ENCODE results near the gene CTNNBL1.
"Not testable (repeated sequence)": the region's sequence is repeated elsewhere in the genome, so short reads cannot be mapped to it uniquely, and the experiment has no call there.

Gene CTNNBL1, protein sequence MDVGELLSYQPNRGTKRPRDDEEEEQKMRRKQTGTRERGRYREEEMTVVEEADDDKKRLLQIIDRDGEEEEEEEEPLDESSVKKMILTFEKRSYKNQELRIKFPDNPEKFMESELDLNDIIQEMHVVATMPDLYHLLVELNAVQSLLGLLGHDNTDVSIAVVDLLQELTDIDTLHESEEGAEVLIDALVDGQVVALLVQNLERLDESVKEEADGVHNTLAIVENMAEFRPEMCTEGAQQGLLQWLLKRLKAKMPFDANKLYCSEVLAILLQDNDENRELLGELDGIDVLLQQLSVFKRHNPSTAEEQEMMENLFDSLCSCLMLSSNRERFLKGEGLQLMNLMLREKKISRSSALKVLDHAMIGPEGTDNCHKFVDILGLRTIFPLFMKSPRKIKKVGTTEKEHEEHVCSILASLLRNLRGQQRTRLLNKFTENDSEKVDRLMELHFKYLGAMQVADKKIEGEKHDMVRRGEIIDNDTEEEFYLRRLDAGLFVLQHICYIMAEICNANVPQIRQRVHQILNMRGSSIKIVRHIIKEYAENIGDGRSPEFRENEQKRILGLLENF

DNA sequence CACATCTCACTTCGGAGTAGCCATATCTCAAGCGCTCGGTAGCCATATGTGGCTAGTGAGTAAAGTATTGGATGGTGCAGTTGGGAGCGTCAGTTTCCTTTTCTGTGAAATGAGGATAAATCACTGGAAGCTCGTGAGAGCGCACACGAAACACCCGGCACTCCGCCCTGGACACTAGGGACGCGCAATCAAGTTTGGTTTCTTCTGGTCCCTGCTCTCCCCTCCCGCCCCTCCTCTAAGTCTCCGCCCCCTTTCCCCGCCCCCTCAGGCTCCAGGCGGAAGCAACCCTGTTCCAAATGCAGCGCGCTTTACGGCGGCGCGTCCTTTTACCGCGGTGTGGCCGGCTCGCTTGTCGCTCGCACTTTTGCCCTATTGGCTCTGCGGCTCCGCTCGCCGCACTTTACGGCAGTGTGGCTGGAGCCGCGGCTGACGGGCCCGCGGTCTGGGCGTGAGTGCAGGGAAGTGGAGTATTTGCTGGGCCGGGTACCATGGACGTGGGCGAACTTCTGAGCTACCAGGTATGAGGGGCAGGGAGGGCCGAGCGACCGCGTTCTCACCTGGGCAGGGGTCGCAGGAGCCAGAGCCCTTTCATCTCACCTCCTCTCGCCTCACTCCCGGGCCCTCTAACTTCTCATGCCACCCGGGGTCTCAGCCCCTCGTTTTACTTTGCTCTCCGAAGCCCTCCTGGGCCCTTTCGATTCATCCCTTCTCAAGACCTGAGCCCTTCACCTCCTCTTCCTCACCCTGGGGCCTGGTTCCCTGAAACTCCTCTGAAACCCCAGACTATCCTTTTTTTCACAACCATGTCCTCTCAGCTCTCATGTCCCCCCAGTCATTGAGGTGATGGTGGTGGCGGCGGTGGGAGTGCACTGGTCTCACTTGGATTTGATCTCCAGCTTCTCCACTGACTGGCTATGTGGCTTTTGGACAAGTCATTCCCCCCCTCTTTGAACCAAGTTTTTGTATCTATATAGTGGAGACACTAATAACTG, at the start of gene CTNNBL1:
CTNNBL1 (plus strand) TSS at position 396 of the 992 bp plus-strand sequence; CDS start at position 489, 93 bp downstream.
- peak; percentile 90 to 95 (median 93) for DNase-seq (ENCODE audit: low read depth in 2 of 3, low spot score in 1 of 3)

DNA sequence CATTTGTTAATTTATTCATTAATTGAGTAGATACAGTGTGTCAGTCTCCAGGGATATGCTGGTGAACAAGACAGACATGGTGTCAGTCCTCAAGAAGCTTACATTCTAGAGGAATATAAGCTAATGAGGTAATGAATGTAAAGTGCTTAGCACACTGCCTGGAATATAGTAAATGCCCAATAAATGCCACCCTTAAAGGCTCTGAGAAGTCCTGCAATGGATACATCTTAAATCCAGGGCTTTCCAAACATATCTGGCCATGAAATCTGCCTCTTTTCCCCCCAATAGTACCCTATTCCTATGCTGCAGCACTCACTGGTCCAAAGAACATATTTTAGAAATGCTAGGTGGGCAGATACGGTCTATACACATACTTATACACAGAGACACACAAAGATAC, 49.2 kb upstream of the CTNNBL1 start:
- DNase-seq (ENCODE audit: low read depth in 2 of 3, low spot score in 1 of 3) = no peak

DNA sequence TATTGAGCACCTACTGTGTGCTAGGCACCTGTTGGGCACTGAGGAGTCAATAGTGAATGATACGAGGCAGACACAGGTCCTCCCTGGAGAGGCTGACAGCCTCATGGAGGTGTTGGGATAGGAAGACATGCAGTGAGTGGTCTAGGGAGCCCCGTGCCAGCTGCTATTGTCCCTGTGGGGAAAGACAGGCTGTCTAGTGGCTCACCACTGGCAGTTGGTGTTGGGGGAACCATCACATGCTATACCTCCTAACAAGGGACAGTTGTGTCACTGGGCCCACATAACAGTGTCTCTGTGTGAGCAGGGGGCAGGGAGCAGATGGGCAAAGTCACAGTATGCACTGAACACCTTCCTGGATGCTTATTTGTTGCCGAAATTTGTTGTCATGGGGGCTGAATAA, 45.9 kb upstream of the CTNNBL1 start:
- DNase-seq (ENCODE audit: low read depth in 2 of 3, low spot score in 1 of 3) = no peak

DNA sequence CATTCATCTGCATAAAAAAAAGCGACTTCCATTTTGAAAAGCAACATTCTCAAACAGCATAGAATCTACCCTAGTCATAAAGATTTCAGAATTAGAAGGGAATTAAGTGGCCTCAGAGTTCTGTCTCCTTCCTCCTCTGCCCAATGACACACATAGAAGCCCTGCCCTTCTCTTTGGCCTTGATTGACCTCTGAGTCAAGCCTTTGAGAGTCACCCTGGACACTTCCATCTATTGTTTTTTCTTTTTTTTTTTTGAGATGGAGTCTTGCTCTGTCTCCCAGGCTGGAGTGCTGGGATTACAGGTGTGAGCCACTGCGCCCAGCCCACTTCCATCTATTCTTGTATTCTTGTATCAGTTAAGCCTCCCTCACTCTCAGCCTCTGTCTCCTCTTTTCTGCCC, 44.8 kb upstream of the CTNNBL1 start:
- no peak for DNase-seq (ENCODE audit: low read depth in 2 of 3, low spot score in 1 of 3)

DNA sequence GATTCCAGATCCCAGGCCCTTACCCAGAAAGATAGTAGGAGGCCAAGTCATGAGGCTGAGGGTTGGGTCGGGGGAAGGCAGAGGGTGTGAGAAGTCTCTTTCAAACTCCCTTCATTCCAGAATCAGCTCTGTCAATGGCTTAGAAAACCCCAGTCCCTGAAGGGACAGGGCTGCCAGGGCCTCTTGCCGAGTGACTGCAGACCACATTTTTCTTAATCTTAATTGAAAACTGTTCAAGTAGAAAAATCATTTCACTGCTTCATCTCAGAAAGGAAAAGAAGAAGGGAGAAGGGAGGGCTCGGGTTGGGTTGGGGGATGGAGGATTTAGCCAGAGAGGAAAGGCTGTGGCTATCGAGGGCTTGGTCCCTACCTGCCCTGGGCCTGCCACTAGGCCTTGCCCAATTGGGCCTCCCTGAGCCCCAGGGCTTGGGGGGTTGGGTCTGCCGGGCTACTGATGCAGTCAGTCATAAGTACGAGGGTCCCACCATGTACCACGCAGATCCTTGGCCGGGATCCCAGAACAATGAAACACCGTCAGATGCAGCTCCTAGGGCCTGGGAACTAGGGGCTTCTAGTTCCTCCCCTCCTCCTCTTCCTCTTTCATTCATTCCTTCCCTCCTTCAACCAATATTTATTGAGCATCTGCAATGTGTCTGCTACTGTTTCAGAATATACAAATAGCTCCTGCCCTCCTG, 44.0 kb upstream of the CTNNBL1 start:
- no peak for DNase-seq (ENCODE audit: low read depth in 2 of 3, low spot score in 1 of 3)

DNA sequence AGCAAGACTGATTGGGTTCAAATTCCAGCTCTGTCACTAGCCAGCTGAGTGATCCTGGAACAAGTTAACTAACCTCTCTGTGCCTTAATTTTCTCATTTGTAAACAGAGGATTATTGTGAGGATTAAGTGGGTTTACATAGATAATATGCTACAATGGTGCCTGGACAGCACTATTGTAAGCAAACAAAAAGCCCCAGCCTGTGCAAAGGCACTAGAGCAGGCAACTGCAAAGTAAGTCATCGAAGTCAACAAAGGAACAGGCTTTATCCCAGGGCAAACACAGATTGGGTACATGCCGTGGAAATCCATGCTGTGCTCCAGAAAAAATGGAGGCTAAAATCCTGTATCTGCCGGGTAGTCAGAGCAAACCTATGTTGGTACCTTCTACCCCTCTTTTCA, 43.2 kb upstream of the CTNNBL1 start:
- no peak for DNase-seq (ENCODE audit: low read depth in 2 of 3, low spot score in 1 of 3)

DNA sequence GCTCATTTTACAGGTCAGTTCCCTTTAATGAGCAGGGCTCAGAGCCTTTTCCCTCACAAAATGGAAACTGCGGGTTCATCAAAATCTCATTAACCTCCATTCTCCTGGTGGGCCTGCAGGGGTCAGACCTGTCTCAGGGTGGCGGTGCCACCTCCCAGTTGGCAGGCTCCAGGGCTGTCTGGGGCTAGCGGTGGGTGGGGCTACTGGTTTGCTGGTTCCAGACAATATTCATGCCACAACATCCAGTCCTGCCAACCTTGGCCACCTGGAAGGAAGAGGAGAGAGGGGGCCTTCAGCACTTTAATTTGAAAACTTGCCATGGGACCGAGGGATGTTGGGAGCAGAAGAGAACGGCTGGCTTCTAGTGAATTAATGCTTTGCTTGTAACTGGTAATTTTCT, 41.9 kb upstream of the CTNNBL1 start:
- peak in 2 of 3 donors; percentile 14 to 23 for DNase-seq (ENCODE audit: low read depth in 2 of 3, low spot score in 1 of 3)

DNA sequence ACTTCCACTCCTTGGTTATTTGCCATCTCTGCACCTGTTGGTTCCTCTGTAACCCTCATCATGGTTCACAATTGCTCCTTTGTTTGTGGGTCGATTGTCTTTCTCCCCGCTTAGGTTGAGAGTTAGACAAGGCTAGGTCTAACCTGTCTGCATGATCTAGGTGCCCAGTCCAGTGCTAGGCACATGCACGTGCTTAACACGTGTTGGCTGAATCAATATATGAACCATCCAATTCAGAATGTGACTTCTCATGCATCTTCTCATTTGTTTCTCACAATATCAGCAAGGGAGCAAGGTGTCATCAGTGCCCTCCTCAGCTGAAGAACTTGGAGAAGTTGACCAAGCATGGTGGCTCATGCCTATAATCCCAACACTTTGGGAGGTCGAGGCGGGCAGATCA, 36.9 kb upstream of the CTNNBL1 start:
- DNase-seq (ENCODE audit: low read depth in 2 of 3, low spot score in 1 of 3) = no peak

DNA sequence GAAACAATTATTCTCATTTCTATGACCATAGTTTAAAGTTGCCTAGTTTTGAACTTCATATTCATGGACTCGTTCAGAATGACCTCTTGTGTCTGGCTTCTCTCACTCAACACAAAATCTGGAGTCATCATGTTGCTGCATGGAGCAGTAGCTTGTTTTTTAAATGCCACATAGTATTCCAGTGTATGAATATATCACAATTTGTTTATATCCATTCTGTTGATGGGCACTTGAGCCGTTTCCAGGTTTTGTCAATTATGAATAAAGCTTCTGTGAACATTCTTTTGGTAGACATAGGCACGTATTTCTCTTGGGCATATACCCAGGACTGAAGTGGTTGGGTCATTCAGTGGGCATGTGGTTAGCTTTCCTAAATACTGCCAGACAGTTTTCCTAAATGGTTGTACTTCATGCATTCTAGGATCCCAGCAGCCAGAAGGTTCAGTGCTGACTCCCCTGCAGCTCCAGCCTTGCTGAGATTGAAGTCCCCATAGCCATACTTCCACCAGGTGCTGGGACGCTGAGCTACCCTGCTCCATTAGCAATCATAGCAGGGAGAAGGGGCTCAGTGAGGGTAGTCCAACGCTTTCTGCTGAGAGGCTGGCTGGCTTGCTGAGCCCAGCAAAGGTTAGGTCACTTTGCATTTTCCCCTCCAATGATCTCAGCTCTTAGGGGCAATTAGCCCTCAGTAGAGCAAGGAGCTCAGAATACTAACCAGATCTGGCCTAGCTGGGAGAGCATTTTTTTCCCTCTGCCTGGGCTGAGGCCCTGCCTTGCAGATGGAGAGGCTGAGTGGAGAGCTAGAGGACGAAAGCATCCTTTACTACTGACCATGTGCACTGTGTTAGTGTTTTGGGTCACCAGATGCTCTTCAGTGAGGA, 35.7 kb upstream of the CTNNBL1 start:
- DNase-seq (ENCODE audit: low read depth in 2 of 3, low spot score in 1 of 3) = no peak

DNA sequence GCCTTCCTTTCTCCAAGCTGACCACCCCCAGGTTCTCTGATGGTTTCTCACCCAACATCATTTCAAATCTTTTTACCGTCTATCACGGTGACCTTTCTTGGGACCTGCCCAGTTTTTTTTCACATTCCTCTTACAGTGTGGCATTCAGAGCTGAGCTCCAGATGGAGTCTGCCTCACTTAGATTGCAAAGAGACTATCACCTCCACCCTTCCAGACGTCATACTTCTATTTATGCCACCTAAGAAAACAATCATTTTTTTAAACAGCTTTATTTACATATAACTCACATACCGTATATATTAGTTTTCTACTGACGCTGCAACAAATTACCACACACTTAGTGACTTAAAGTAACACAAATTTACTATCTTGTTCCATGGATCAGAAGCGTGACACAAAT, 32.3 kb upstream of the CTNNBL1 start:
- no peak for DNase-seq (ENCODE audit: low read depth in 2 of 3, low spot score in 1 of 3)

DNA sequence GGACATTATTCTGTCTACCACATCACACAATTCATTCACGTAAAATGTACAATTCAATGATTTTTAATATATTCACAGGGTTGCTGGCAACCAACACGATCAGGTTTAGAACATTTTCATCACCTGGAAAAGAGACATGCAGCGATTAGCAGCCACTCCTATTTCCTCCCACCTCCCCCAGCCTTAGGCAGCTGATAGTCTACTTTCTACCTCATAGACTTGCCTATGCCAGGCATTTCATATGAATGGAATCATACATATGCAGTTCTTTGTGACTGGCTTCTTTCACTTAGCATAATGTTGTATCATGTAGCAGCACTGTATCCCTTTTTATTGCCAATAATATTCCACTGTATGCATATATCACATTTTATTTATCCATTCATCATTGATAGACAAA, 31.5 kb upstream of the CTNNBL1 start:
- DNase-seq (ENCODE audit: low read depth in 2 of 3, low spot score in 1 of 3) = no peak

DNA sequence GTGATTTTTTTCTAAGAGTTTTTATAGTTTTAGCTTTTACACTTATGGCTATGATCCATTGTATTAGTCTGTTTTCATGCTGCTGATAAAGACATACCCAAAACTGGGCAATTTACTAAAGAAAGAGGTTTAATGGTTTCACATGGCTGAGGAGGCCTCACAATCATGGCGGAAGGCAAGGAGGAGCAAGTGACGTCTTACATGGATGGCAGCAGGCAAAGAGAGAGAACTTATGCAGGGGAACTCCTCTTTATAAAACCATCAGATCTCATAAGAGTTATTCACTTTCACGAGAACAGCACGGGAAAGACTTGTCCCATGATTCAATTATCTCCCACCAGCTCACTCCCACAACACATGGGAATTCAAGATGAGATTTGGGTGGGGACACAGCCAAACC, 29.2 kb upstream of the CTNNBL1 start:
- DNase-seq (ENCODE audit: low read depth in 2 of 3, low spot score in 1 of 3) = not testable (repeated sequence)

DNA sequence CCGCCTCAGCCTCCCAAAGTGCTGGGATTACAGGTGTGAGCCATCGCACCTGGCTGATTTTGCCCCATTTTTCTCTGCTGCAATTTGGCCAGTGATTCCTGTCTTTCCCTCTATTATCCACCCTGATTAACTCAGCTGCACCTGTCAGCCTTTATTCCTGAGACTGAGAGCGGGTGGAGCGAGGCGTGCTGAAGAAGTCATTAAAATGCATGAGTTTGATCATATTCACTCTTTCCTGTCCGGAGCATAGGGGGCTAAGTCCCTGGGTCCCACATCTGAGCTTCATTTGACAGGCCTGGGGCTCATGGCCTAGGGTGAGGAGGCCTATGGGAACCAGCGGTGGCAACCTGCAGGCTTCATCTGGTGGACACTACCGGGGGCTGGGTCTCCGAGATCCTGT, 25.7 kb upstream of the CTNNBL1 start:
- DNase-seq (ENCODE audit: low read depth in 2 of 3, low spot score in 1 of 3) = no peak

DNA sequence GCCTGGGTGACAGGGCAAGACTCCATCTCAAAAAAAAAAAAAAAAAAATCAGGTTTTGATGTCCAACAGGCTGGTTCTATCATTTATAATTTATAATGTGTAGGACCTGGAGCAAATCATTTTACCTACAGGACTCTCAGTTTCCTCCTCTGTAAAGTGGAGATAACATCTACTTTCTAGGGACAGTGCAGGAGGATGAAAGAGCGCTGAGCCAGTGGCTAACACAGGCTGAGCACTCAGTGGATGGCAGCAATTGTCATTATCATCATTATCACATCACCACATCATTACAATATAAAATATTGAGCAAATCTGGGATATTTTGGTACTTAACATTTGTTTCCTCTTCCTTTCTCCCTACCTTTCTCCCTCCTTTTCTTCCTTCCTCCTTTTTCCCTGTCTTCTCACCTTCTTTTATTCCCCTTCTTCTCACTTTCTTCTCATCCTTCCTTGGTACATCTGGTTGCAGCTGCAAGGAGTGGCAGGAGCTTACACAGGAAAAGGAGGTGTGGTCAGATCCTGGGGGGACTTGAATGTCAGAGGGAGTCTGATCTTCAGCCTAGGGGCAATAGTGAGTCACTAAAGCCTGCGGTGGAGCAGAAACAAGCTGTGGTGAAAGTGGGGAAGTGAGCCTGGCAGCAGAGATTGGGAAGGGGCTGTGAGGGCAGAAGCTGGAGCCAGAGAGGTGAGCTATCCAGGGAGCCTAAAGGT, 24.6 kb upstream of the CTNNBL1 start:
- DNase-seq (ENCODE audit: low read depth in 2 of 3, low spot score in 1 of 3) = no peak

DNA sequence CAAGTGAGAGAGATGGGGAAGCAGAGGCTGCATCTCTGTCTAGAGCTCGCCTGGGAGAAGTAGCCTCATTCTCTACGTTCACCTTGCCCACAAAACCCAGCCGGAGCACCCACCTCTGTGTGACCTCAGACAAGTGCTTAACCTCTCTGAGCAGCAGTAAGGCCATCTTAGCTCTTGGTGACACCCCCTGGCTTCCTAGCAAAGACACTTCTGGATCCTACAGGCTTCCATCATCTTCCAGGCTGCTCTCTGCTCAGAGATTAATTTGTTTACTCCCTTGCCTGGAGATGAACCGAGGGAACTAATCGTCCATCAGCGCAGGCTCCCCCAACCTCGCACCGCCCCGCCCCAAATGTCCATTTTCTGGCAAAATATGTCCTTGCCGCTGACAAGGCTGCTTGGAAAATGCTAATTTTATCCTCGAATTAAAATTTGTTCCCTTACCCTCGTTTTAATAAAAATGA, 24.0 kb upstream of the CTNNBL1 start:
- no peak for DNase-seq (ENCODE audit: low read depth in 2 of 3, low spot score in 1 of 3)

DNA sequence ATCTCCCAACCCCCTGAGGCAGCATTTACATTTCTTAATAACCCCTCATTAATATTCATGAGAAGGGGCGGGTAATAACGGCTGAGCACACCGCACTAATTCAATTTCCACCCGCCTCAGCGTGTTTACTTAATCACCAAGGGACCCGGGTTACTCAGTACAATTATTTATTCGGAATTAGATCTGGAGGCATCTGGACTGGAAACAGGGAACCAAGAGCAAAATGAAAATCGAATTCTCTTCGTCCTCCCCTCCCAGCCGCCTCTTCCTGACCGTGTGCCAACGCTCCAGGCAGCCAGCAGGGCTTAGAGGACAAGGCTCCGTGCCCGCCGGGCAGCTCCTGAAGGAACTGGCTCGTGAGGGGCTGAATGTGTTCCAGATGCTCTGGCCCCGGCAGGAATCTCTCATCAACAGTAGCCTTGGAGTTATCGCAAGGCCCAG, 23.5 kb upstream of the CTNNBL1 start:
- DNase-seq (ENCODE audit: low read depth in 2 of 3, low spot score in 1 of 3) = no peak

DNA sequence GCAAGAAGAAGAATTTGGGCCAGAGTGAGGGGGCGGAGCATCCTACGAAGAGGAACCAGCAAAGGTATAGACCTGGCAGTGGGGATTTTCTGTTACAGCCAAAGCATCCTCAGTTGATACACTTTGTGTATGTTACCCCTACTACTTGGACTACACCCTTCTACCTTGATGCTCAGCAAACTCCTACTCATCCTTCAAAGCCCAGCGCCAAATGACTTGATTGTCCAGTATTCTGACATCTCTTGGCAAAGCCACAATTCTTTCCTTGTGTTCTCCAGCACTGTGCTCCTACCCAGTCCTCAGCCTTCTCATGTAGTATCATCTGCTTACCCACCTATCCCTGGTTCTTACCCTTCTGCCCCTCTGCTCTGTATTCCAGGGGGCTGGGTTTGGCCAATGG, 21.7 kb upstream of the CTNNBL1 start:
- no peak for DNase-seq (ENCODE audit: low read depth in 2 of 3, low spot score in 1 of 3)

DNA sequence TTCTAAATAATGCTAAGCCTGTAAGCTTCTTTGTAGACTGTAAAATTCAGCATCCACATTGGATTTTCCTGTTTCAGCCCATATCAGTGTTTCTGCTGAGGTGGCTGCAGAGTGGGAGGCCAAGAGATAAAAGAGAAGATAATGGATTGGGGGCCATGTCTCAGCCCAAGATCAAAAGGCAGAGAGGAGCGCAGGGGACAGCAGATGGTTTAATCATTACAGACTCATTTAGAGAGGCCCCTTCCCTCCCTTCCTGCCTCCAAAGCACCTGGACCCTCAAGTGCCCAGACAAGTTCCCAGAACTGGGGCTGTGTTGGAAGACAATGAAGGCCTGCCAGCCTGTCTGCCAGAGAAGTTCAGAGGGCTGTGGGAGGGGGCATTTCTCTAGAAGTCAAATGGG, 20.4 kb upstream of the CTNNBL1 start:
- DNase-seq (ENCODE audit: low read depth in 2 of 3, low spot score in 1 of 3) = no peak

DNA sequence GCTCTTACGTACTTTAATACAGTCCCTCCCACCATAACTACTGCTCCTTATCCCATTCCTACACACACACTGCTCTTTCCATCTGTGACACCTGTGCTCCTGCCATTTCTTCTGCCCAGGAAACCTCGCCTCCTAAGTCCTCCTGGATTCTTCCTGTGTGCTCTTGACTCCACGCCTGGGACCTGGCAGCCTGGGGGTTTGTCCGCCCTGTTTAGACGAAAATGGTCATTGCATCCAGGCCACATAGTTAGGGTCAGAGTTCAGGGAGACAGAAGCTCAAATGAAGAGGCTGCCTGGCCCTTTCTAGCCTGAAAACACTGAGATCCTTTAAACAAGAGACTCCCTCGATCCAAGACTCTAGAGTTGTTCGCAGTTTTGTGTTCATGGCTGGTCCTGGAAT, 17.4 kb upstream of the CTNNBL1 start:
- no peak for DNase-seq (ENCODE audit: low read depth in 2 of 3, low spot score in 1 of 3)

Data from stimulated activated CD4-positive, alpha-beta T cell treated with anti-CD3 and anti-CD28 coated beads, Interleukin-12 subunit alpha, Interleukin-12 subunit beta, amount 100 ng/mL, for 48 hours (primary cell).